Adrenal gland (tissue), 5 donors: Measurements from ENCODE around the gene CTAG2.

ENCODE experiments used
- CTCF ChIP-seq, 6 experiments: fragments of 450-650 bp in 4 of 6; fragments of 200-600 bp in 2 of 6; sonication (generic) in 1 of 6; IDR thresholded peaks; 1 replicate in 5 of 6; 2 replicates in 1 of 6; pipeline versions ENCODE4 v1.5.1 to v1.8.0; 2016 to 2021; ENCODE audit warnings: antibody characterized with exemption in 6 of 6, mild to moderate bottlenecking in 2 of 6, moderate library complexity in 1 of 6
- POLR2A ChIP-seq, 2 donors: fragments of 450-650 bp; IDR thresholded peaks; one replicate each; pipeline ENCODE4 v1.6.1; 2017; ENCODE audit warnings: antibody characterized with exemption in 2 of 2, mild to moderate bottlenecking in 2 of 2, moderate library complexity in 1 of 2
- donor health status: DM: no; HTN: no; CAD: no.

GRCh38 chrX:154652311-154653047, 900 bp downstream of the CTAG2 start:
- TF ChIP-seq CTCF (IDR thresholded peaks at IDR 0.05) (no peak), POLR2A (IDR thresholded peaks at IDR 0.05) (no peak)
